T-helper 1 cell (primary cell): ENCODE measurements around the gene AUNIP.
A peak's percentile ranks its signal among the peaks of the same experiment; 100 is the strongest.

Experiments
- DNase-seq, 5 donors: peaks; one replicate each; pipeline ENCODE4 v3.0.0-alpha.2; 2012 to 2020

The AUNIP gene

DNA sequence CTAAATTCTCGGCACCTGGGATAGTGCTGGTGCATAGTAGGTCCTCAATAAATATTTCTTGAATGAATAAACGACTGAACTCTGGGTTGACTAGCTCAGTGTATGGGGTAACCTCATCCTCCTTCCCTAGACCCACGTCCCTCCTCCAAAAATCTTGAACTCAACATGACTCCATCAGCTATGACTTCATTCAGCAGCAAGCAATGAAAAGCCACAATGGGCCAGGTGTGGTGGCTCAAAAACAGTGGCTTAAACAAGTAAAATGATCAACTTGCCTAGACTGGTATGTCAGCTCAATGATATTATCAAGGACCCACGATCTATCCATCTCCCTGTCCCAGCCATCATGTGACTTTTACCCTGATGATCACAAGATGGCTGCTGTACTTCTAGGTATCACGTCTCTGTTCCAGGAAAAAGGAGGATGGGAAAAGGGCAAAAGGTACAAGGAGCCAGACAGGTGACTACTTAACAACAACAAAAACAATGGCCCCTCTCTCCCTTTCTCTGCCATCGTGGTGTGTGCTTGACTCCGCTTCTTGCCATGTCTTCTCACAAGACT, 29.2 kb upstream of the AUNIP start:
- no peak for DNase-seq

DNA sequence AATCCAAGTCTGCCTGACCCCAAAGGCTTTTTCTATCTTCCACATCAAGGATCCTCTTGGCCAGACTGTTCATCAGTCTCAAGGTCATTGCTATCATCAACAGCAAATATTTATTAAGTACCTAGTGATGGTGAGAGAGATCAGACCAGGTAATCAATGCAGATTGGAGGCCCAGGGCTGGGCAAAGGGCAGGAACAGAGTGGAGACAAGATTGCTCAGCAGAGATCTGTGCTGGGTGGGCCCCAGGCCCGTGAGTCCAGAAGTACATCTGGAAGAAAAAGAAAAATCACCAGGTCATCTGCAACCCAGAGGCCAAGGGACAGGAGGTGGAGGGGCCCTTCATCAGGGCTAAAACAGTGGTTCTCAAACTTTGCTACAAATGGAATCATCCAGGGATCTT, 26.3 kb upstream of the AUNIP start:
- no peak for DNase-seq

DNA sequence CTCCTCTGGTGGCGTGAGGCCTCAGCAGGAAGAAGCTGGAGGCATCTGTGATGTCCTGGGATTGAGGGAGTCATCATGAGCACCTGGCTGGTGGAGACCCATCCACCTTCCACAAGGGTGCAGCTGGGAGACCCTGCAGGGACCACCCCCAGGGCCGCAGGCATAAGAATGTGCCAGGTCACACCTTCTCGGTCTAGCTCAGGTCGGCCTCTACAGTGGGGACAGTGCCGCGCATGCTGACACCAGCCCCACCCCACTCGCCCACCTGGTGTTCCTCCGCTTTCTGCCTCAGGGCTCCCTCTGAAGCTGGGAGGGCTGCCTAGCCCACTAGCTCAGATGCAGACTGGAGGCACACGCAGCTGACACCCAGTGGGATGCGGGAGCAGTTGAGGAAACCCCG, 22.0 kb upstream of the AUNIP start:
- no peak for DNase-seq

- no peak for DNase-seq
Observed at GRCh38 chr1:25880518-25880917, 21.3 kb upstream of the AUNIP start.

GRCh38 chr1:25879675-25880074, 20.4 kb upstream of the AUNIP start:
- no peak for DNase-seq

GRCh38 chr1:25878690-25879089, 19.4 kb upstream of the AUNIP start:
- no peak for DNase-seq

DNA sequence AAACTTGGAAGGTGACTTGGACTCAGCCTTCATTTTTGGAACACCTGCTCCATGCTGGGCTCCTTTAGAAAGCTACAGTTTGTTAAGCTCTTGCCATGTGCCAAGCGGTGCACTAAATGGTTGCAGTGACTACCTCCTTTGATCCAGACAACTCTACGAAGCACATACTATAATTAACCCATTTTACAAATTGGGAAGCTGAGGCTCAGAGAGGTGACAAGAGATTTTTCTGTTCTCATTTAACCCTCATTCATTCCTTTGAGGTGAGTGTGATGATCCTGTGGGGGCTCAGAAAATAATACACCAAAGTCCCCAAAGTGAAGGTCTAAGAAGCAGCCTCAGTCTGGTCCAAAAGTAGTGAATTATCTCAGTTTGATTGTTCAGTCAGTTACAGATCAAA, 17.9 kb upstream of the AUNIP start:
- no peak for DNase-seq

- DNase-seq = no peak
Observed at GRCh38 chr1:25876693-25877077, 17.4 kb upstream of the AUNIP start.

DNA sequence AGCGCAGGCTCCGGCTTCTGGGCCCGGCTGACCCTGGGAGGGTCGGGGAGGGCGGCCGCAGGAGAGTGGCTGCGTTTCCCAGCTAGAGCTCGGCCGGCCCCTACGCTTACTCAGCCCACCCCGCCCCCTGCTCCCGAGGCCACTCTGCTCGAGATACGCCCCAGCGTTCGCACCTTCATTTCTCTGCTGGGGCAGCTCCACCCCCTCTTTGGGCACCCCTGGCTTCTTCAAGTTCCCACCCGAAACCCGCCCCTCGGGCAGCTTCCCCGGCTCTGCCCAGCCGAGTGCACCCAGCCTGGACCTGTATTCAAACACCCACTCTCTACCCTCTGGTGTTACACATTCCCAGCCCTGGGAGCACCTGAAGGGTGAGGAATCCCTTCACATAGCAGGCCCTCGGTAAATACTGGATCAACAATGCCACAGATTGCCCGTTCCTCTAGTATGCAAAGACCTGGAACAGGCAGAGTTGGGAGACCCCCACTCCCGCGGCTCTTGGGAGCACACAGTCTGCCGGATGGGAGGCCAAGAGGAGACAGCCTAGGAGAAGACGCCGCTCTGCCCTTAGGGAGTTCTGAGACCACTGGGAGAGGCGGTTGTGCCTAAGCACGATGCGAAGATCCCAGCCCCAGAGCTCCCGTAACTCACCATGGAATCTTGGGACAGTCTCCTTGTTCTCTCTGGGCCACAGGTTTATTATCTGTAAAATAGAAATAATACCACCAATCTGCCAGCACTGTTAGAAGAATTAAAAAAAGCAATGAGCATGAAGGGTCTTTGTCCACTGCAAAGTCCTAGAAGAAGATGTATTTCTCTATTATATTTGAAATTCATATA, 16.8 kb upstream of the AUNIP start:
- no peak for DNase-seq

- peak; percentile 32 to 60 (median 43) for DNase-seq
Observed at GRCh38 chr1:25875154-25875855, 16.0 kb upstream of the AUNIP start, which contains the start of gene PAQR7. PAQR7 (minus strand) TSS chr1:25875708; CDS start chr1:25863839, 11,869 bp downstream.

GRCh38 chr1:25874635-25875153, 15.4 kb upstream of the AUNIP start:
- DNase-seq = no peak

- no peak for DNase-seq
Observed at GRCh38 chr1:25874209-25874608, 15.0 kb upstream of the AUNIP start.

DNA sequence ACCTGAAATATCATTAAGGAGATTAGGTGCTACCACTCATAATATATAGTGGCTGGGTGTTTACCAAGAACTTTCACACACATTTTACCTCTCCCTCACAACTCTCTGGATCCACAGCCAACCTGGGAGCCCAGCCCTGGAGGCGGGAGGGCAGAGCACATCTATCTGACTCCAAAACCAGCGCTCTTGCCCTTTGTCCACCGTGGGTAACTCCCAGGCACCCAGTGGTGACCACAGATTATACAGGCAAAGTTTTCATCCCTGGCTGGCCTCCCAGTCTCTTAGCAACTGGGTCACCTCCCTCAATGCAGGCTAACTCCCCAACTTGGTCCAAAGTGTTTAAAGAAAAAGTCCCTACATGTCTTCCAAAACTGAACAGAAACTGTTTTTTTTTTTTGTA, 13.9 kb upstream of the AUNIP start:
- DNase-seq = no peak

DNA sequence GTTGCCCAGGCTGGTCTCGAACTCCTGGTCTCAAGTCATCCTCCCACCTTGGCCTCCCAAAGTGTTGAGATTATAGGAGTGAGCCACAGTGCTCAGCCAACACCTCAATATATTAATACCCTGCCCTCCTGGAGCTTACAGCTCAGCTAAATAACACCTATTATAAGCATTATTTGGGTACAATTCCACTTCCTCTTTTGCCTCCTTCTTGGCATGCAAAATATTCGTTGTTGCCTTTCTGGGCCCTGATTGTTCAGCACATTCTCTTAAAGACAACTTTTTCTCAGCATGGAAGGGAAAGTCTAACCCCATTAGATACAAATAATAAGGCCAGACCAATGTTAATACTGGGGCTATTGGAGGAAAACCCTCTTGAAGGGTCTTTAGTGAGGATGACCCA, 13.5 kb upstream of the AUNIP start:
- no peak for DNase-seq

- DNase-seq = no peak
Observed at GRCh38 chr1:25871704-25872494, 12.6 kb upstream of the AUNIP start.

DNA sequence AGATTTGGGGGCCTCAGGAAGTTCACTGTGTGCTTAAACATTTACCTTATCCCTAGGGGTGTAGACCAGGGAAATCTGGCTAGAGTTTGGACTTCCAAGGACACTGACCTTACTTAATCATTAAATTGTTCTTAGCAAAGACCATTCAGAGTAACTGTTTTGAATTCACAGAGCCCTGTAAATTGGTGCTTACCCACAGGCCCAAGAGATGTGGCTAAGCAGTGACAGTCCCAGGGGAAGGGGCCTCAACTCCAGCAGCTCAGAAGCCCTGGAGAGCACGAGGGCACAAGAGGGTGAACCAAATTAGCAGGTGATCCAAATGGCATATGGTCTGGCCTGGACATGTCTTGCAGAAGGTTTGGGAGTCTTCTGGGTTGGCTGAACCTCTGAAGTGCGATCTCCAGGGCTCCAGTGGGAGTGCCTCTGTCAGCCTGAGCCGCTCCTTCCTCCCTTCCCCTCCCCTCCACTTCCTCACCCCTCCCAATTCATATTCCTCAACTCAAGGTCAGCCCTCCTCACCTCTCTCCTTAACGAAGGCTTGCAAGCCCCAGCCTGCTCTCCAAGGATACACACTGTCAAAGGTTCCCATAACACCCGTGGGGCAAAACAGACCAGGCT, 11.9 kb upstream of the AUNIP start:
- no peak for DNase-seq

DNA sequence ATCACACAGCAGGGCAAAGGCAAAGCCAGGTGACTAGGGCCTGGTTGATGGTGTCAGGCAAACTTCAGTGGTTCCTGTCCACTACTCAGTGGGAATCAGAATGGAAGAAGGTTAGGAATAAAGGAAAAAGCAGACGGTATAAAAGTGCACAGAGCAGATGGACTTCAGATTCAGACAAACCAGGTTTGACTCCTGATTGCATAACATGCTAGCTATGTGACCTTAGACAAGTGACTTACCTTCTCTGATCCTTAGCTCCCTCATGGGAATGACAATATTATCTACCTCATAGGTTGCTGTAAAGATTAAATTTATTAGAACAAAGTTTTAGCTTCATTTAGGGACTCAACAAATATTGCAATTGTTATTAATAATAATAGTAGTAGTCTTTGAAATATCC, 11.4 kb upstream of the AUNIP start:
- DNase-seq = no peak

GRCh38 chr1:25869909-25870606, 10.8 kb upstream of the AUNIP start:
- DNase-seq = no peak

DNA sequence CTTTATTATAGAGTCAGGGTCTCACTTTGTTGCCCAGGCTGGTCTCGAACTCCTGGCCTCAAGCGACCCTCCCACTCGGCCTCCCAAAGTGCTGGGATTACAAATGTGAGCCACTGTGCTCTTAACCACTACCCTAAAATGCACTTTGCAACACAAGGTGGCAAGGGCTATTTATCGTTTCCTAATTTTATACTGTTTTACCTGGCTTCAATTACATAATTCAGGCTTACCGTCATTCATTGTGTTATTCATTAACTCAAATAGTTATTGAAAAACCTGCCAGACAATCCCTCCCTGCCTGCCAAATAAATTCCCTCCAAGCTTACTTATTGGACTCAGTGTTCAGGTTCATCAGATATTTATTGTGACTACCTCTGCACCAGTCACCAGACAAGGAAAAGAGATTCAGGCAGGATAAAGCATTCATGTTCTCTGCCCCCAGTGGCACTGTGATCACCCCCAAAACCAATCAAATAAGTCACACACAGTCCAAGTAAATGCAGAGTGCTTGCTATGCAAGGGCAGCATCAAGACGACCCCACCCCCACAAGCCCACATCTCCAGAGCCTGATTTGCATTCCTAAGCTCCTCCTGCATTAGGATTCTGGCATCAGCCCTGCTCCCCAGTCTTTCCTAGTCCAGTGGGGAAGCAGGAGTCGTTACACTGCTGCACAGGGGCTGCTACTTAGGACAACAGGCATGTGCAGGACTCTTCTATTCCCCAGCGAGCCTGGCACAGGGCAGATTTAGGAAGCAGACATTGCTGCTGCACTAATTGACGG, 8.1 kb upstream of the AUNIP start:
- no peak for DNase-seq

DNA sequence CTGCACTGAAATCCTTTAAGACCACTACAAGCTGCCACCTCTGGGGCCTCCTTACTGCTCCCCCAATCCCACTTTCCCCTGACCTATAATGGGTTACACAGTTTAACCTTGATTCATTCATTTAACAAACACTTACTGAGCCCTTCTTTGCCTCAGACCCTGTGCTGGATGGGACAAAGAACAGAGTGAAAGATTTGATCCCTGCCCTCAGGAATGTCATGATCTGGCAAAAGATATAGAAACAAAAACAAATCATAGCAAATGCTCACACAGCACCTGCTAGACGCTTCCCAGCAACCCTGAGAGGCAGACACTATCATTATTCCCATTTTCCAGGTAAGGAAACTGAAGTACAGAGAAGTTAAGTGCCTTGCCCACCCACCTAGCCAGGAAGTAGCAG, 7.0 kb upstream of the AUNIP start:
- no peak for DNase-seq

GRCh38 chr1:25864434-25864833, 5.2 kb upstream of the AUNIP start:
- DNase-seq = no peak
